H1 (cell line): ENCODE measurements around the gene PCDHGB5. TPM values are rescaled to one million over a fixed set of nuclear protein-coding genes. Genes with fewer than 3 reads are reported as not detected.

Experiments used
- CTCF ChIA-PET: fragments of 300-600 bp; sonication (Branson Sonifier 250); formaldehyde crosslinking; loops from one replicate; lab custom pipeline; 2021; ENCODE audit not compliant: partially characterized antibody; lab: Charles Lee
- POLR2A ChIA-PET: fragments of 300-600 bp; sonication (Branson Sonifier 250); formaldehyde crosslinking; loops from one replicate; lab custom pipeline; 2021; ENCODE audit warnings: inconsistent platforms; ENCODE audit not compliant: partially characterized antibody; lab: Charles Lee
- DNase-seq, 2 experiments: peaks; one replicate each; pipeline versions ENCODE4 v3.0.0 to v3.0.0-alpha.2; 2010 to 2022; ENCODE audit warnings: low spot score in 2 of 2, low read depth in 1 of 2, mixed read lengths in 1 of 2
- FAIRE-seq: peaks from 2 replicates; lab custom pipeline; 2011; peaks lifted over from hg19 to GRCh38; lab: Jason Lieb, UNC
- H2AFZ ChIP-seq: 2 replicates; pipeline ENCODE4 v1.8.1; 2012; ENCODE audit warnings: low read length, inconsistent platforms
- H2AK5ac ChIP-seq: 2 replicates; pipeline ENCODE4 v1.6.1; 2013; ENCODE audit warnings: low read depth, low read length
- H2BK120ac ChIP-seq: replicated peaks from 2 replicates; pipeline ENCODE3; 2013; ENCODE audit warnings: low read depth, low read length, inconsistent platforms
- H2BK12ac ChIP-seq: 2 replicates; pipeline ENCODE4 v1.6.1; 2013; ENCODE audit warnings: low read depth, low read length
- H2BK15ac ChIP-seq: 2 replicates; pipeline ENCODE4 v1.6.1; 2013; ENCODE audit warnings: low read length
- H2BK20ac ChIP-seq: 2 replicates; pipeline ENCODE4 v1.6.1; 2013; ENCODE audit warnings: low read length
- H2BK5ac ChIP-seq: 2 replicates; pipeline ENCODE4 v1.6.1; 2013; ENCODE audit warnings: low read depth, low read length
- H3K14ac ChIP-seq: 2 replicates; pipeline ENCODE4 v1.6.1; 2013; ENCODE audit warnings: inconsistent platforms; ENCODE audit not compliant: insufficient read length
- H3K18ac ChIP-seq: 2 replicates; pipeline ENCODE4 v1.6.1; 2013; ENCODE audit warnings: low read length; ENCODE audit errors: extremely low read depth
- H3K23ac ChIP-seq: 2 replicates; pipeline ENCODE4 v1.6.1; 2013; ENCODE audit warnings: inconsistent platforms; ENCODE audit not compliant: insufficient read length
- H3K23me2 ChIP-seq: 2 replicates; pipeline ENCODE4 v1.6.1; 2013; ENCODE audit warnings: low read depth, low read length
- H3K27ac ChIP-seq: 2 replicates; pipeline ENCODE4 v1.6.1; 2011; ENCODE audit warnings: low read depth, low read length, inconsistent platforms
- H3K27me3 ChIP-seq, 4 experiments: replicated peaks in 1 of 4; 1 replicate in 1 of 4; 2 replicates in 3 of 4; pipeline versions ENCODE4 v1.6.1 to v1.8.1; 2011 to 2013; ENCODE audit warnings: low read length in 3 of 4, mild to moderate bottlenecking in 3 of 4, inconsistent platforms in 2 of 4, mixed read lengths in 2 of 4, moderate library complexity in 1 of 4; ENCODE audit not compliant: control insufficient read depth in 3 of 4, insufficient read depth in 3 of 4; ENCODE audit errors: extremely low read depth in 1 of 4
- H3K36me3 ChIP-seq, 4 experiments: 2 replicates each; pipeline versions ENCODE4 v1.6.1 to v1.8.1; 2011 to 2013; ENCODE audit warnings: mild to moderate bottlenecking in 4 of 4, low read length in 3 of 4, moderate library complexity in 2 of 4, control low read depth in 1 of 4, inconsistent platforms in 1 of 4; ENCODE audit not compliant: insufficient read depth in 4 of 4, control insufficient read depth in 2 of 4
- H3K4ac ChIP-seq: replicated peaks from 2 replicates; pipeline ENCODE3; 2013; ENCODE audit warnings: low read length, low read depth, mixed read lengths, inconsistent platforms; ENCODE audit not compliant: insufficient read length
- H3K4me1 ChIP-seq, 4 experiments: replicated peaks in 1 of 4; 1 replicate in 1 of 4; 2 replicates in 3 of 4; pipeline versions ENCODE4 v1.6.1 to v1.8.1; 2011 to 2013; ENCODE audit warnings: low read length in 3 of 4, inconsistent platforms in 2 of 4, mixed read lengths in 1 of 4; ENCODE audit not compliant: insufficient read depth in 4 of 4, control insufficient read depth in 3 of 4
- H3K4me2 ChIP-seq, 2 experiments: 2 replicates each; pipeline versions ENCODE4 v1.6.1 to v1.8.1; 2011 to 2013; ENCODE audit warnings: low read depth in 2 of 2, low read length in 2 of 2, control low read depth in 1 of 2, inconsistent platforms in 1 of 2, mild to moderate bottlenecking in 1 of 2; ENCODE audit not compliant: insufficient read depth in 1 of 2
- H3K4me3 ChIP-seq, 4 experiments: fragments of 200-600, 300-600 bp in 1 of 4; sonication (generic), shearing (Covaris generic), sonication (Bioruptor Twin) in 1 of 4; 2 replicates each; pipeline versions ENCODE4 v1.5.1 to v1.8.1; 2011 to 2016; ENCODE audit warnings: low read length in 4 of 4, low read depth in 3 of 4, control low read depth in 2 of 4, inconsistent platforms in 2 of 4, mild to moderate bottlenecking in 2 of 4, mixed read lengths in 1 of 4, moderate library complexity in 1 of 4; ENCODE audit not compliant: insufficient read depth in 2 of 4; ENCODE audit errors: extremely low read depth in 1 of 4
- H3K56ac ChIP-seq: replicated peaks from 2 replicates; pipeline ENCODE3; 2013; ENCODE audit warnings: low read depth, mild to moderate bottlenecking, mixed read lengths, low read length, inconsistent platforms; ENCODE audit not compliant: insufficient read length
- H3K79me1 ChIP-seq: 2 replicates; pipeline ENCODE4 v1.6.1; 2013; ENCODE audit warnings: low read depth, low read length, control low read depth
- H3K79me2 ChIP-seq, 2 experiments: 2 replicates each; pipeline versions ENCODE4 v1.6.1 to v1.8.1; 2012 to 2013; ENCODE audit warnings: low read length in 2 of 2, mild to moderate bottlenecking in 2 of 2, inconsistent platforms in 1 of 2; ENCODE audit not compliant: insufficient read depth in 2 of 2, control insufficient read depth in 1 of 2
- H3K9ac ChIP-seq, 4 experiments: replicated peaks in 1 of 4; 1 replicate in 1 of 4; 2 replicates in 3 of 4; pipeline versions ENCODE4 v1.6.1 to v1.8.1; 2011 to 2013; ENCODE audit warnings: low read depth in 3 of 4, low read length in 3 of 4, control low read depth in 2 of 4, mild to moderate bottlenecking in 2 of 4, moderate library complexity in 2 of 4, inconsistent platforms in 1 of 4; ENCODE audit errors: extremely low read depth in 1 of 4
- H3K9me3 ChIP-seq, 2 experiments: 2 replicates each; pipeline versions ENCODE4 v1.6.1 to v1.8.1; 2012 to 2013; ENCODE audit warnings: mild to moderate bottlenecking in 2 of 2, moderate library complexity in 2 of 2, control low read depth in 1 of 2, inconsistent platforms in 1 of 2, low read depth in 1 of 2, low read length in 1 of 2, mixed read lengths in 1 of 2; ENCODE audit not compliant: insufficient read depth in 2 of 2
- H4K20me1 ChIP-seq, 2 experiments: replicated peaks in 1 of 2; 2 replicates each; pipeline versions ENCODE3 to v1.8.1; 2011 to 2013; ENCODE audit warnings: inconsistent platforms in 2 of 2, low read length in 2 of 2, mild to moderate bottlenecking in 1 of 2; ENCODE audit not compliant: insufficient read depth in 2 of 2, control insufficient read depth in 1 of 2
- H4K5ac ChIP-seq: 2 replicates; pipeline ENCODE4 v1.6.1; 2013; ENCODE audit warnings: low read length, low read depth, mixed read lengths, inconsistent platforms; ENCODE audit not compliant: insufficient read length
- H4K8ac ChIP-seq: 2 replicates; pipeline ENCODE4 v1.8.0; 2013; ENCODE audit warnings: mild to moderate bottlenecking, moderate library complexity, low read length, inconsistent platforms; ENCODE audit not compliant: insufficient read depth; ENCODE audit errors: extremely low read depth
- H4K91ac ChIP-seq: replicated peaks from 2 replicates; pipeline ENCODE3; 2013; ENCODE audit warnings: low read length, mixed read lengths, inconsistent platforms; ENCODE audit not compliant: insufficient read length
- CHD1 ChIP-seq: IDR thresholded peaks from 2 replicates; pipeline ENCODE4 v1.6.1; 2012; ENCODE audit warnings: low read depth, low read length, improper control_type of control experiment
- GTF2F1 ChIP-seq: IDR thresholded peaks from 2 replicates; pipeline ENCODE4 v1.6.1; 2012; ENCODE audit warnings: low read depth, low read length, improper control_type of control experiment, borderline replicate concordance
- POU5F1 ChIP-seq: IDR thresholded peaks from 2 replicates; pipeline ENCODE4 v1.6.1; 2011; ENCODE audit warnings: low read depth, mild to moderate bottlenecking, low read length, moderate library complexity
- RXRA ChIP-seq: IDR thresholded peaks from 2 replicates; pipeline ENCODE4 v1.6.1; 2011; ENCODE audit warnings: low read depth, mild to moderate bottlenecking, low read length, moderate library complexity; ENCODE audit not compliant: insufficient read depth
- WGBS, 2 experiments: shearing (Covaris generic) in 1 of 2; methylation state at CpG; one replicate each; pipeline versions ENCODE4 v1.1.6 to v1.1.7; 2013 to 2015; ENCODE audit warnings: low lambda C conversion rate in 2 of 2, mixed read lengths in 2 of 2, inconsistent platforms in 1 of 2, low coverage in 1 of 2, missing lambda C conversion rate in 1 of 2; ENCODE audit not compliant: insufficient replicate concordance in 2 of 2, insufficient coverage in 1 of 2, insufficient read length in 1 of 2; ENCODE audit errors: extremely low coverage in 1 of 2, missing lambda C conversion rate in 1 of 2; 5-methylcytosine and 5-hydroxymethylcytosine counted together
- polyA plus RNA-seq, 7 experiments: library from polyadenylated mRNA; depleted of rRNA in 3 of 7; stranded (reverse) in 5 of 7; unstranded in 2 of 7; fragments of >200 nt in 5 of 7; fragments of 200-250 nt in 2 of 7; gene quantifications; 1 replicate in 5 of 7; 2 replicates in 1 of 7; 4 replicates in 1 of 7; pipeline versions ENCODE4 v1.2.1 to v1.2.3, GENCODE V29; 2011 to 2013; ENCODE audit warnings: missing spikeins in 2 of 7, mixed read lengths in 2 of 7
- total RNA-seq: library from RNA; stranded (reverse); fragmentation: NEBNext Ultra II Directional; extraction: Animal tissue kit (Norgen Biotek cat#: 25700); gene quantifications from 2 replicates; pipeline ENCODE4 v1.2.1, GENCODE V29; 2021
- TF ChIP-seq, protein P1 (sequence below), 3 experiments: IDR thresholded peaks; 1 replicate in 2 of 3; 2 replicates in 1 of 3; pipeline versions ENCODE4 v1.5.1 to v1.6.1; 2011; ENCODE audit warnings: low read length in 3 of 3, mild to moderate bottlenecking in 3 of 3, inconsistent platforms in 2 of 3, low read depth in 1 of 3, moderate library complexity in 1 of 3; ENCODE audit not compliant: insufficient read depth in 1 of 3; ENCODE audit errors: control extremely low read depth in 1 of 3
- TF ChIP-seq, protein P2 (sequence below): IDR thresholded peaks from 2 replicates; pipeline ENCODE4 v1.6.1; 2011; ENCODE audit warnings: low read length, improper control_type of control experiment

Gene PCDHGB5
- total and polyA plus RNA-seq, 2 of the 8 experiments (the other 6 are each of a cell fraction or from before 2014, with no cell fraction given): 1.1 to 2.6 TPM

GRCh38 chr5:141393267-141393666 is 4.5 kb upstream of the PCDHGB5 start:
- H3K27me3 ChIP-seq: no peaks in the 10 kb centered on the region; a peak in 1 of 7 replicates
- no peak overlapping the region for H3K4me3 ChIP-seq
- TF ChIP-seq RXRA: no peak
- TF ChIP-seq POU5F1: no peak
- TF ChIP-seq, protein P1, sequence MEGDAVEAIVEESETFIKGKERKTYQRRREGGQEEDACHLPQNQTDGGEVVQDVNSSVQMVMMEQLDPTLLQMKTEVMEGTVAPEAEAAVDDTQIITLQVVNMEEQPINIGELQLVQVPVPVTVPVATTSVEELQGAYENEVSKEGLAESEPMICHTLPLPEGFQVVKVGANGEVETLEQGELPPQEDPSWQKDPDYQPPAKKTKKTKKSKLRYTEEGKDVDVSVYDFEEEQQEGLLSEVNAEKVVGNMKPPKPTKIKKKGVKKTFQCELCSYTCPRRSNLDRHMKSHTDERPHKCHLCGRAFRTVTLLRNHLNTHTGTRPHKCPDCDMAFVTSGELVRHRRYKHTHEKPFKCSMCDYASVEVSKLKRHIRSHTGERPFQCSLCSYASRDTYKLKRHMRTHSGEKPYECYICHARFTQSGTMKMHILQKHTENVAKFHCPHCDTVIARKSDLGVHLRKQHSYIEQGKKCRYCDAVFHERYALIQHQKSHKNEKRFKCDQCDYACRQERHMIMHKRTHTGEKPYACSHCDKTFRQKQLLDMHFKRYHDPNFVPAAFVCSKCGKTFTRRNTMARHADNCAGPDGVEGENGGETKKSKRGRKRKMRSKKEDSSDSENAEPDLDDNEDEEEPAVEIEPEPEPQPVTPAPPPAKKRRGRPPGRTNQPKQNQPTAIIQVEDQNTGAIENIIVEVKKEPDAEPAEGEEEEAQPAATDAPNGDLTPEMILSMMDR (IDR thresholded peaks at IDR 0.05; ENCODE audit: control extremely low read depth in 1 of 3, insufficient read depth in 1 of 3, low read depth in 1 of 3, low read length in 3 of 3): no peak
- TF ChIP-seq CHD1: no peak
- TF ChIP-seq GTF2F1: no peak
- TF ChIP-seq, protein P2, sequence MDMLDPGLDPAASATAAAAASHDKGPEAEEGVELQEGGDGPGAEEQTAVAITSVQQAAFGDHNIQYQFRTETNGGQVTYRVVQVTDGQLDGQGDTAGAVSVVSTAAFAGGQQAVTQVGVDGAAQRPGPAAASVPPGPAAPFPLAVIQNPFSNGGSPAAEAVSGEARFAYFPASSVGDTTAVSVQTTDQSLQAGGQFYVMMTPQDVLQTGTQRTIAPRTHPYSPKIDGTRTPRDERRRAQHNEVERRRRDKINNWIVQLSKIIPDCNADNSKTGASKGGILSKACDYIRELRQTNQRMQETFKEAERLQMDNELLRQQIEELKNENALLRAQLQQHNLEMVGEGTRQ: no peak
- no peaks in the 10 kb centered on the region for H3K23me2 ChIP-seq
- H2AK5ac ChIP-seq: no peak overlapping the region
- 93% methylated on average over 21 of the region's 21 CpGs; no CpG with 5 or more reads in 1 of the 2 experiments for WGBS, 2 experiments
- H3K9ac ChIP-seq: no peak overlapping the region
- H3K79me2 ChIP-seq: no peaks in the 10 kb centered on the region
- H3K4ac ChIP-seq: no peak overlapping the region
- no peak overlapping the region for H2BK120ac ChIP-seq
- H3K79me1 ChIP-seq: no peaks in the 10 kb centered on the region
- H2BK15ac ChIP-seq: no peak overlapping the region
- H3K18ac ChIP-seq: no peak overlapping the region
- peaks cover 56 to 63% of the 10 kb centered on the region in 2 experiments for H3K9me3 ChIP-seq
- CTCF ChIA-PET: interaction anchor here (0.8 to 8.7 kb wide), 6 partner anchors 10 to 131 kb away, joined by 3 to 68 read pairs (median 6); partner anchors contain the start of genes PCDHGA11, PCDHGA9, PCDHGB6 and PCDHGB7
- POLR2A ChIA-PET: no interaction called here
- H3K4me2 ChIP-seq: no peak overlapping the region
- DNase-seq (no peak), FAIRE-seq (no peak)
- no peaks in the 10 kb centered on the region for H3K4me1 ChIP-seq
- H4K20me1 ChIP-seq: no peaks in the 10 kb centered on the region
- no peak overlapping the region for H3K14ac ChIP-seq
- no peak overlapping the region; the same call in 1 of the 2 replicates for H4K8ac ChIP-seq
- H2BK12ac ChIP-seq: no peak overlapping the region
- H2BK5ac ChIP-seq: no peak overlapping the region
- H3K56ac ChIP-seq: no peak overlapping the region
- no peak overlapping the region for H3K27ac ChIP-seq
- no peak overlapping the region for H4K5ac ChIP-seq
- H4K91ac ChIP-seq: no peak overlapping the region
- H3K36me3 ChIP-seq: peaks cover 3 to 29% (median 14%) of the 10 kb centered on the region in 4 experiments; a peak in 7 of 8 replicates
- no peak overlapping the region for H2AFZ ChIP-seq
- no peak overlapping the region for H3K23ac ChIP-seq
- no peak overlapping the region for H2BK20ac ChIP-seq
